H1 (cell line): ENCODE measurements around the gene RNPS1. TPM values are rescaled to one million over a fixed set of nuclear protein-coding genes. Genes with fewer than 3 reads are reported as not detected.

Experiments
- KDM1A ChIP-seq: fragments of 200-600, 300-600 bp; sonication (generic); IDR thresholded peaks from 2 replicates; pipeline ENCODE4 v1.7.1; 2016; ENCODE audit warnings: mild to moderate bottlenecking, low read length, borderline replicate concordance
- polyA plus RNA-seq, 7 experiments: library from polyadenylated mRNA; depleted of rRNA in 3 of 7; stranded (reverse) in 5 of 7; unstranded in 2 of 7; fragments of >200 nt in 5 of 7; fragments of 200-250 nt in 2 of 7; gene quantifications; 1 replicate in 5 of 7; 2 replicates in 1 of 7; 4 replicates in 1 of 7; pipeline versions ENCODE4 v1.2.1 to v1.2.3, GENCODE V29; 2011 to 2013; ENCODE audit warnings: missing spikeins in 2 of 7, mixed read lengths in 2 of 7
- total RNA-seq: library from RNA; stranded (reverse); fragmentation: NEBNext Ultra II Directional; extraction: Animal tissue kit (Norgen Biotek cat#: 25700); gene quantifications from 2 replicates; pipeline ENCODE4 v1.2.1, GENCODE V29; 2021

Gene RNPS1
- total and polyA plus RNA-seq, 2 of the 8 experiments (the other 6 are each of a cell fraction or from before 2014, with no cell fraction given): 330 to 350 TPM

- TF ChIP-seq KDM1A: no peak
These were observed 16.4 kb downstream of the RNPS1 start, which contains the start of gene ECI1 (continued) for GRCh38 chr16:2251296-2252111.
